Nephron (organoid): ENCODE results near the gene ARHGDIA.
A peak's percentile ranks its signal among the peaks of the same experiment; 100 is the strongest.

Source experiments
- H3K27ac Mint-ChIP-seq, 3 experiments: 2 replicates each; pipeline ENCODE4 v1.8.0; 2020; ENCODE audit warnings: mixed read lengths in 3 of 3, mild to moderate bottlenecking in 2 of 3, moderate library complexity in 1 of 3
- H3K27me3 Mint-ChIP-seq: 2 replicates; pipeline ENCODE4 v1.8.0; 2021; ENCODE audit warnings: low read depth, mild to moderate bottlenecking, moderate library complexity, mixed read lengths
- H3K36me3 Mint-ChIP-seq: 2 replicates; pipeline ENCODE4 v1.8.0; 2020; ENCODE audit warnings: low read depth, mixed read lengths
- H3K4me1 Mint-ChIP-seq: 2 replicates; pipeline ENCODE4 v1.8.0; 2020; ENCODE audit warnings: mixed read lengths
- H3K4me3 Mint-ChIP-seq, 3 experiments: 2 replicates each; pipeline ENCODE4 v1.8.0; 2020; ENCODE audit warnings: mild to moderate bottlenecking in 3 of 3, mixed read lengths in 3 of 3, moderate library complexity in 2 of 3
- H3K9me3 Mint-ChIP-seq: 2 replicates; pipeline ENCODE4 v1.8.0; 2020; ENCODE audit warnings: mixed read lengths
- CTCF ChIP-seq, 3 experiments: fragments of 200-600 bp; sonication (generic); IDR thresholded peaks; one replicate each; pipeline ENCODE4 v1.5.0; 2021; ENCODE audit warnings: antibody characterized with exemption in 3 of 3; ENCODE audit not compliant: unreplicated experiment in 3 of 3

The ARHGDIA gene

GRCh38 chr17:81829858-81830257 is 41.3 kb downstream of the ARHGDIA start:
- H3K27me3 Mint-ChIP-seq = no peaks in the 10 kb centered on the region
- no peaks in the 10 kb centered on the region for H3K36me3 Mint-ChIP-seq
- H3K4me1 Mint-ChIP-seq = peaks cover 14% of the 10 kb centered on the region
- H3K9me3 Mint-ChIP-seq = no peaks in the 10 kb centered on the region
- H3K27ac Mint-ChIP-seq = no peak overlapping the region
- TF ChIP-seq CTCF (IDR thresholded peaks at IDR 0.05; ENCODE audit: unreplicated experiment in 3 of 3) = no peak
- peak overlapping the region; percentile 66 to 90 (median 75) for H3K4me3 Mint-ChIP-seq

- H3K4me1 Mint-ChIP-seq = peaks cover 14% of the 10 kb centered on the region
- H3K27me3 Mint-ChIP-seq = no peaks in the 10 kb centered on the region
- no peak for TF ChIP-seq CTCF (IDR thresholded peaks at IDR 0.05; ENCODE audit: unreplicated experiment in 3 of 3)
- H3K4me3 Mint-ChIP-seq = peak overlapping the region; percentile 20 to 68 (median 53)
- no peaks in the 10 kb centered on the region for H3K9me3 Mint-ChIP-seq
- no peak overlapping the region for H3K27ac Mint-ChIP-seq
- peaks cover 2% of the 10 kb centered on the region for H3K36me3 Mint-ChIP-seq
Observed at GRCh38 chr17:81828656-81829055, 42.5 kb downstream of the ARHGDIA start.

- Mint-ChIP-seq H3K36me3 (peaks cover 3% of the 10 kb centered on the region), H3K4me3 (no peak overlapping the region), H3K27me3 (no peaks in the 10 kb centered on the region), H3K9me3 (no peaks in the 10 kb centered on the region), H3K4me1 (peaks cover 5% of the 10 kb centered on the region), H3K27ac (peak overlapping the region in 1 of 3 experiments; percentile 18)
- no peak for TF ChIP-seq CTCF (IDR thresholded peaks at IDR 0.05; ENCODE audit: unreplicated experiment in 3 of 3)
Observed at GRCh38 chr17:81825841-81826466, 45.2 kb downstream of the ARHGDIA start.

- no peaks in the 10 kb centered on the region for H3K9me3 Mint-ChIP-seq
- H3K4me3 Mint-ChIP-seq = no peak overlapping the region
- no peak for TF ChIP-seq CTCF (IDR thresholded peaks at IDR 0.05; ENCODE audit: unreplicated experiment in 3 of 3)
- peaks cover 5% of the 10 kb centered on the region for H3K4me1 Mint-ChIP-seq
- H3K27me3 Mint-ChIP-seq = no peaks in the 10 kb centered on the region
- H3K27ac Mint-ChIP-seq = no peak overlapping the region
- peaks cover 3% of the 10 kb centered on the region for H3K36me3 Mint-ChIP-seq
Observed at GRCh38 chr17:81824595-81824994, 46.5 kb downstream of the ARHGDIA start.

- Mint-ChIP-seq H3K9me3 (no peaks in the 10 kb centered on the region), H3K4me1 (peaks cover 5% of the 10 kb centered on the region), H3K27me3 (peaks cover 3% of the 10 kb centered on the region), H3K4me3 (no peak overlapping the region), H3K27ac (peak overlapping the region in 1 of 3 experiments; percentile 72), H3K36me3 (peaks cover 3% of the 10 kb centered on the region)
- no peak for TF ChIP-seq CTCF (IDR thresholded peaks at IDR 0.05; ENCODE audit: unreplicated experiment in 3 of 3)
Observed at GRCh38 chr17:81823820-81824550, 47.2 kb downstream of the ARHGDIA start.
